ENCODE results near the gene CPED1. TPM values are rescaled to one million over a fixed set of nuclear protein-coding genes. Genes with fewer than 3 reads are reported as not detected.
A peak's percentile ranks its signal among the peaks of the same experiment; 100 is the strongest.

Gene CPED1
- total RNA-seq (ENCODE audit: low replicate concordance), result not detected in 2 replicates

DNA sequence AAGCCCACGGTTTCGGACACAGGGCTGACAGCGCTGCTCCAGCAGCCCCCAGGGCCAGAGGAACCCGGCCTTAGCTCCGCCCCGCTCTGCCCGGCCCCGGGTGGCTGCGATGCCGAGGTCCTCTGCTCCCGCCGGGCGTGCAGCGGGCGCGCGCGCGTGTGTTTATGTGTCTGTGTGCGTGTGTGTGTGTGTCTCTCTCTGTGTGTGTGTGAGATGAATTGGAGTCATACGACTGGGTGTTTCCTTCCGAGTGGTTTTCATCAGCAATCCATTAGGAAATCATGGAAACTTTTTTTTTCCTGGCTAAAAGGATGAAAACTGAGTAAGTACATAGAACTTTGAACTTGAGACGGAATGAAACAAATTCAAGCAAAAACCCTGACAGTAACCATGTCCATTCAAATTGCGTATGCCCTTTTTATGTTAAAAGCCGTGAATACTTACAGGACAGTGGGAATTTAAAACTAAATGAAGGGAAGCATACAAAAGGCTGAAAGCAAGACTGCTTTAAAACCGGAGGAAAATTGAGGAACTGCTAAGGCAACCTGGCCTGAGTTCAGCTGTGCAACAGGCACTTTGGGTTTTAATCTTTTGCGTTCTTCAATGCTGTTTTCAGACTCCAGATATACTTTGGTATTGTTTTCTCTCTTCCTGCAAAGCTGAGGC lies at the start of gene CPED1:
CPED1 (plus strand) TSS at position 121 of the 666 bp plus-strand sequence. CDS start 911 bp downstream, outside the sequence.
- Histone ChIP-seq H3K4me3 (peak within 1 kb of the TSS; percentile 43), H3K27ac (no peak within 1 kb of the TSS), H3K9me3 (ENCODE audit: low read depth) (no peaks in the 10 kb centered on the region), H4K20me1 (ENCODE audit: low read depth) (no peaks in the 10 kb centered on the region), H3K9ac (no peak within 1 kb of the TSS), H3F3A (ENCODE audit: low read depth) (no peaks in the 10 kb centered on the region), H2AFZ (replicated peaks) (peak within 1 kb of the TSS; percentile 52), H3K79me2 (ENCODE audit: low read depth) (no peaks in the 10 kb centered on the region), H3K36me3 (no peaks in the 10 kb centered on the region), H3K27me3 (peaks cover 40% of the 10 kb centered on the region), H3K4me1 (peaks cover 10% of the 10 kb centered on the region), H3K4me2 (peak within 1 kb of the TSS; percentile 77)
- H3K9me3 Mint-ChIP-seq, result no peaks in the 10 kb centered on the region
- peaks cover 14% of the 10 kb centered on the region for H3K4me1 Mint-ChIP-seq
- peak; percentile 77 for DNase-seq (ENCODE audit: low spot score)
- TF ChIP-seq EZH2 (IDR thresholded peaks at IDR 0.05) (peak; percentile 55), EZH2phosphoT487 (IDR thresholded peaks at IDR 0.05) (peak; percentile 29)
- TF ChIP-seq, protein P1, sequence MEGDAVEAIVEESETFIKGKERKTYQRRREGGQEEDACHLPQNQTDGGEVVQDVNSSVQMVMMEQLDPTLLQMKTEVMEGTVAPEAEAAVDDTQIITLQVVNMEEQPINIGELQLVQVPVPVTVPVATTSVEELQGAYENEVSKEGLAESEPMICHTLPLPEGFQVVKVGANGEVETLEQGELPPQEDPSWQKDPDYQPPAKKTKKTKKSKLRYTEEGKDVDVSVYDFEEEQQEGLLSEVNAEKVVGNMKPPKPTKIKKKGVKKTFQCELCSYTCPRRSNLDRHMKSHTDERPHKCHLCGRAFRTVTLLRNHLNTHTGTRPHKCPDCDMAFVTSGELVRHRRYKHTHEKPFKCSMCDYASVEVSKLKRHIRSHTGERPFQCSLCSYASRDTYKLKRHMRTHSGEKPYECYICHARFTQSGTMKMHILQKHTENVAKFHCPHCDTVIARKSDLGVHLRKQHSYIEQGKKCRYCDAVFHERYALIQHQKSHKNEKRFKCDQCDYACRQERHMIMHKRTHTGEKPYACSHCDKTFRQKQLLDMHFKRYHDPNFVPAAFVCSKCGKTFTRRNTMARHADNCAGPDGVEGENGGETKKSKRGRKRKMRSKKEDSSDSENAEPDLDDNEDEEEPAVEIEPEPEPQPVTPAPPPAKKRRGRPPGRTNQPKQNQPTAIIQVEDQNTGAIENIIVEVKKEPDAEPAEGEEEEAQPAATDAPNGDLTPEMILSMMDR (IDR thresholded peaks at IDR 0.05), result no peak
- no peaks in the 10 kb centered on the region for H3K36me3 Mint-ChIP-seq
- H3K27me3 Mint-ChIP-seq (ENCODE audit: insufficient read depth, low read depth), result peaks cover 4% of the 10 kb centered on the region
- H3K27ac Mint-ChIP-seq, result no peak within 1 kb of the TSS
- peak within 1 kb of the TSS; percentile 80 for H3K4me3 Mint-ChIP-seq

DNA sequence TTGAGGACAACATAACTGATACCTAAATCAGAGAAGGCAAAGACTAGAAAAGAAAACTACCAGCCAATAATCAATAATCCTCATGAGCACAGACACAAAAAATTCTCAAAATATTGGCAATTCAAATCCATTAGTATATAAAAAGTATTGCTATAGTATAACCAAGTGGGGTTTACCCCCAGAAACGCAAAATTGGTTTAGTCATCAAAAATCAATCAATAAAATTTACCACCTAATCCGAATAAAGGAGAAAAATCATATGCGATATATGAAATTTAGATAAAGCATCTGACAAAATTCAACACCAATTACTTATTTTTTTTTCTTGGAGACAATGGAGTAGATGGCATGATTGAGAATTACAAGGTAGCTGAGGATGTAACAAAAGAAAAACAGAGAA lies 49.2 kb upstream of the CPED1 start:
- Histone ChIP-seq H3K4me1 (no peaks in the 10 kb centered on the region), H3K27me3 (no peaks in the 10 kb centered on the region), H3F3A (ENCODE audit: low read depth) (no peaks in the 10 kb centered on the region), H2AFZ (replicated peaks) (no peak overlapping the region), H3K79me2 (ENCODE audit: low read depth) (no peaks in the 10 kb centered on the region), H4K20me1 (ENCODE audit: low read depth) (no peaks in the 10 kb centered on the region), H3K27ac (no peak overlapping the region), H3K9me3 (ENCODE audit: low read depth) (no peaks in the 10 kb centered on the region), H3K9ac (no peak overlapping the region), H3K36me3 (no peaks in the 10 kb centered on the region), H3K4me3 (no peak overlapping the region), H3K4me2 (no peak overlapping the region)
- no peaks in the 10 kb centered on the region for H3K27me3 Mint-ChIP-seq (ENCODE audit: insufficient read depth, low read depth)
- no peaks in the 10 kb centered on the region for H3K36me3 Mint-ChIP-seq
- DNase-seq (ENCODE audit: low spot score), result no peak
- H3K4me1 Mint-ChIP-seq, result no peaks in the 10 kb centered on the region
- no peak overlapping the region for H3K27ac Mint-ChIP-seq
- TF ChIP-seq EZH2phosphoT487 (IDR thresholded peaks at IDR 0.05) (no peak), EZH2 (IDR thresholded peaks at IDR 0.05) (no peak)
- TF ChIP-seq, protein P1 (IDR thresholded peaks at IDR 0.05), result no peak
- H3K9me3 Mint-ChIP-seq, result no peaks in the 10 kb centered on the region
- no peak overlapping the region for H3K4me3 Mint-ChIP-seq

DNA sequence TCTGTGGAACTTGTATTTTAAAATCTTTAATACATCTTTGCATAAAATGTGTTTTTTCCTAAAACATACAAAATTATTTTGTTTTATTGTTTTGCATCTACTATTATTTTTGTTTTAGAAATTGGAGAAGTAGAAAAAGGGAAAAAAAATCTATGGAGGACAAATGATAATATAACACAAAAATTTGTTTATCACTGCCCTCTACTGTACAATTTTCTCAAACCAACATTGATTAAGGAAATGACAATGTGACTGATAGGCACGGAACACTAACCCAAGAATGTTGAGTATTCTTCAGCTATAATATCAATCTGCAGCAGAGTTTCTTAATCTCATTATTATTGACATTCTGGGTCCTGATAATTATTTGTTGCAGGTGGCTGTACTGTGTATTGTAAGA lies 47.4 kb upstream of the CPED1 start:
- H3K79me2 ChIP-seq (ENCODE audit: low read depth), result no peaks in the 10 kb centered on the region
- H3F3A ChIP-seq (ENCODE audit: low read depth), result no peaks in the 10 kb centered on the region
- H3K4me1 ChIP-seq, result no peaks in the 10 kb centered on the region
- H3K9me3 ChIP-seq (ENCODE audit: low read depth), result no peaks in the 10 kb centered on the region
- H4K20me1 ChIP-seq (ENCODE audit: low read depth), result no peaks in the 10 kb centered on the region
- TF ChIP-seq EZH2phosphoT487 (IDR thresholded peaks at IDR 0.05), result no peak
- no peak for TF ChIP-seq EZH2 (IDR thresholded peaks at IDR 0.05)
- TF ChIP-seq, protein P1 (IDR thresholded peaks at IDR 0.05), result peak; percentile 26
- no peaks in the 10 kb centered on the region for H3K27me3 ChIP-seq
- H3K9me3 Mint-ChIP-seq, result no peaks in the 10 kb centered on the region
- no peaks in the 10 kb centered on the region for H3K36me3 ChIP-seq
- H2AFZ ChIP-seq (replicated peaks), result no peak overlapping the region
- no peaks in the 10 kb centered on the region for H3K36me3 Mint-ChIP-seq
- H3K4me2 ChIP-seq, result no peak overlapping the region
- no peaks in the 10 kb centered on the region for H3K4me1 Mint-ChIP-seq
- H3K4me3 Mint-ChIP-seq, result no peak overlapping the region
- no peak for DNase-seq (ENCODE audit: low spot score)
- H3K27ac Mint-ChIP-seq, result no peak overlapping the region
- no peak overlapping the region for H3K9ac ChIP-seq
- no peak overlapping the region for H3K27ac ChIP-seq
- H3K27me3 Mint-ChIP-seq (ENCODE audit: insufficient read depth, low read depth), result no peaks in the 10 kb centered on the region
- H3K4me3 ChIP-seq, result no peak overlapping the region
